Peyer's patch (tissue), 4 donors: ENCODE measurements around the gene SERINC5. TPM values are rescaled to one million over a fixed set of nuclear protein-coding genes. Genes with fewer than 3 reads are reported as not detected.

Experiments used
- DNase-seq, 3 donors: peaks; one replicate each; pipeline ENCODE4 v3.0.0-alpha.2; 2017 to 2019
- H3K27ac ChIP-seq, 4 donors: fragments of 200-600 bp; sonication (generic); one replicate each; pipeline ENCODE4 v1.5.1; 2016 to 2019
- H3K27me3 ChIP-seq, 2 donors: fragments of 200-600 bp; sonication (generic); one replicate each; pipeline ENCODE4 v1.5.1; 2019
- H3K36me3 ChIP-seq, 3 donors: fragments of 200-600 bp; sonication (generic); one replicate each; pipeline ENCODE4 v1.5.1; 2016 to 2019
- H3K4me1 ChIP-seq, 4 donors: fragments of 200-600 bp; sonication (generic); one replicate each; pipeline ENCODE4 v1.5.1; 2016 to 2019
- H3K4me3 ChIP-seq, 4 donors: fragments of 200-600 bp; sonication (generic); 1 replicate in 3 of 4; 2 replicates in 1 of 4; pipeline ENCODE4 v1.5.1; 2016 to 2019; ENCODE audit warnings: mild to moderate bottlenecking in 1 of 4
- H3K9me3 ChIP-seq, 4 donors: fragments of 200-600 bp; sonication (generic); one replicate each; pipeline ENCODE4 v1.5.1; 2016 to 2019; ENCODE audit warnings: mild to moderate bottlenecking in 1 of 4
- CTCF ChIP-seq, 6 experiments: fragments of 450-650 bp in 4 of 6; fragments of 200-600 bp in 2 of 6; sonication (generic) in 1 of 6; IDR thresholded peaks; one replicate each; pipeline ENCODE4 v1.5.1; 2017 to 2019; ENCODE audit warnings: antibody characterized with exemption in 6 of 6, mild to moderate bottlenecking in 3 of 6, moderate library complexity in 1 of 6
- POLR2A ChIP-seq, 2 donors: fragments of 450-650 bp; IDR thresholded peaks; one replicate each; pipeline ENCODE4 v1.5.1; 2017; ENCODE audit warnings: antibody characterized with exemption in 2 of 2, mild to moderate bottlenecking in 2 of 2, moderate library complexity in 2 of 2
- total RNA-seq, 4 donors: library from RNA; depleted of rRNA; stranded (reverse); fragments of >200 nt; gene quantifications; one replicate each; pipeline ENCODE4 v1.1.0, GENCODE V29; 2016

Gene SERINC5
- total RNA-seq, 4 donors from 2014 or later: 22.3 to 40.9 (median 30.3) TPM

DNA sequence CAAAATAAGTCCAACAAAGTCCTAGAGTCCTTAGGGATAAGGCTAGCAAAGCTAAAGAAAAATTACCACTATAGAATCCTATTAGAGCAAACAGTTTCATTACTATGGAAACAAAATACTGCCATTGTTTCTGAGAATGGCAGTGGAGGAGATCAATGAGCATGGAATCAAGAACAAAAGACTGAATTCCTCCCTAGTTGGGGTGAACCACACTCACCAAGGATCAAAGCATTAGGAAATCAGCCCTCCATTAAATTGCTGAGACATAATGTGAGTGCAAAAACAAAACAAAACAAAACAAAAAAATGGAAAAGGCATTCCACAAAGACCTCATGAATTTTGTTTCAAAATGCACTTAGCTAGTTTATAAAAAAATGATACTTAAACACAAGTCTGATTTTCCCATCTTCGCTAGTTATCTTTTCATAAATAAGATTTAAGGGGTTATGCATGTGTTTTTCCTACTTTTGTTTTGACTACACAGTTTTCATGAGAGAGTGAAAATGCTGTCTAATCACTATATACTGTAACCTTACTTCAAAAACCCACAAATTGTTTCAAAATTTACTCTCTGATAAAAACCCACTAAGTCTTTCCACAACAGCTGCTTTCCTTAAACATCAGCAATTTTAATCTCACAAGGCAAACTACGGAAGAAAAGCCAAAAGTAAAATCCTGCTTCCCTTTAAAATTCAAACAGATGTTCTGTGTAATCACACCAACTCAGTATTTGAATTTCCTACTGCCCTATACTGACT is 9.7 kb downstream of the SERINC5 start:
- Histone ChIP-seq H3K4me3 (no peak overlapping the region), H3K9me3 (no peaks in the 10 kb centered on the region), H3K36me3 (peaks cover 0 to 6% (median 0%) of the 10 kb centered on the region in 3 donors), H3K27ac (peak overlapping the region in 3 of 4 donors; percentile 40 to 76 (median 71)), H3K27me3 (no peaks in the 10 kb centered on the region), H3K4me1 (peaks cover 0 to 53% (median 4%) of the 10 kb centered on the region in 4 donors)
- DNase-seq: no peak
- TF ChIP-seq CTCF (IDR thresholded peaks at IDR 0.05) (no peak), POLR2A (IDR thresholded peaks at IDR 0.05) (no peak)

DNA sequence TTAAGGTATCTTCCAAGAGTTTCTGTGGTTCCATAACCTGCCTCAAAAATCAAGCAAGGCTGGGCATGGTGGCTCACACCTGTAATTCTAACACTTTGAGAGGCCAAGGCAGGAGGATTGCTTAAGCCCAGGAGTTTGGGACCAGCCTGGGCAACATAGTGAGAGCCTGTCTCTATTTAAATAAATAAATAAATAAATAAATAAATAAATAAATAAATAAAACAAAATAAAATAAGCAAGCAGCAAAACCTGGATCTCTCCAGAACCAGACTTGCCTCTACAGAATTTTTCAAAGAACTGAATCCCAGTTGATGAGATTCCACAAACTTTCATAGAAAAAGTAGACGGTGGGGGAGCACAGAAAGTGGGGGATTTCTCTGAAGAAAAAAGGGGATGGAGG is 12.3 kb downstream of the SERINC5 start:
- Histone ChIP-seq H3K4me3 (no peak overlapping the region), H3K36me3 (peaks cover 0 to 6% (median 0%) of the 10 kb centered on the region in 3 donors), H3K4me1 (peaks cover 0 to 53% (median 7%) of the 10 kb centered on the region in 4 donors), H3K27ac (no peak overlapping the region), H3K9me3 (no peaks in the 10 kb centered on the region), H3K27me3 (no peaks in the 10 kb centered on the region)
- TF ChIP-seq CTCF (IDR thresholded peaks at IDR 0.05): no peak
- no peak for TF ChIP-seq POLR2A (IDR thresholded peaks at IDR 0.05)
- DNase-seq: no peak

DNA sequence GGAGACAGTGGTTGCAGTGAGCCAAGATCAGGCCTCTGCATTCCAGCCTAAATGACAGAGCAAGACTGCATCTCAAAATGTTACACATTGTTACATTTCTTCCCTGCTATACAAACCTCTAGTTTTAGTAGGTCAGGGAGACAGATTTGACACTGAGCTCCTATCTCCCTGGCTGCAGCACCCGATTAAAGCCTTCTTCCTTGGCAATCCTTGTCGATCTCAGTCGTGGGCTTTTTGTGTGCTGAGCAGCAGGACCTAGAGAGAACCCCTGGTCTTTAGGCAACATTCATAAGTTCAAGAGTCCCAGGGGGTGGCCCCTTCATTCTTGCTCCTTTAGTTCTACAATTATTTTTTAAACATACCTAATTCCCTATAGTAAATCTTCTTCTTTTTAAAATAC is 13.0 kb downstream of the SERINC5 start:
- Histone ChIP-seq H3K4me1 (peaks cover 0 to 50% (median 7%) of the 10 kb centered on the region in 4 donors), H3K4me3 (no peak overlapping the region)

GRCh38 chr5:80240368-80240986 is 15.4 kb downstream of the SERINC5 start:
- H3K4me3 ChIP-seq: no peak overlapping the region
- H3K27me3 ChIP-seq: no peaks in the 10 kb centered on the region
- H3K4me1 ChIP-seq: peaks cover 0 to 27% (median 3%) of the 10 kb centered on the region in 4 donors
- TF ChIP-seq CTCF (IDR thresholded peaks at IDR 0.05) (no peak), POLR2A (IDR thresholded peaks at IDR 0.05) (no peak)
- DNase-seq: no peak
- no peaks in the 10 kb centered on the region for H3K9me3 ChIP-seq
- H3K27ac ChIP-seq: no peak overlapping the region
- H3K36me3 ChIP-seq: peaks cover 0 to 6% (median 0%) of the 10 kb centered on the region in 3 donors

More for the DNA sequence above, 13.0 kb downstream of the SERINC5 start:
- Histone ChIP-seq H3K27ac (no peak overlapping the region), H3K27me3 (no peaks in the 10 kb centered on the region), H3K9me3 (no peaks in the 10 kb centered on the region), H3K36me3 (peaks cover 0 to 6% (median 0%) of the 10 kb centered on the region in 3 donors)
- no peak for TF ChIP-seq POLR2A (IDR thresholded peaks at IDR 0.05)
- TF ChIP-seq CTCF (IDR thresholded peaks at IDR 0.05): no peak
- no peak for DNase-seq

DNA sequence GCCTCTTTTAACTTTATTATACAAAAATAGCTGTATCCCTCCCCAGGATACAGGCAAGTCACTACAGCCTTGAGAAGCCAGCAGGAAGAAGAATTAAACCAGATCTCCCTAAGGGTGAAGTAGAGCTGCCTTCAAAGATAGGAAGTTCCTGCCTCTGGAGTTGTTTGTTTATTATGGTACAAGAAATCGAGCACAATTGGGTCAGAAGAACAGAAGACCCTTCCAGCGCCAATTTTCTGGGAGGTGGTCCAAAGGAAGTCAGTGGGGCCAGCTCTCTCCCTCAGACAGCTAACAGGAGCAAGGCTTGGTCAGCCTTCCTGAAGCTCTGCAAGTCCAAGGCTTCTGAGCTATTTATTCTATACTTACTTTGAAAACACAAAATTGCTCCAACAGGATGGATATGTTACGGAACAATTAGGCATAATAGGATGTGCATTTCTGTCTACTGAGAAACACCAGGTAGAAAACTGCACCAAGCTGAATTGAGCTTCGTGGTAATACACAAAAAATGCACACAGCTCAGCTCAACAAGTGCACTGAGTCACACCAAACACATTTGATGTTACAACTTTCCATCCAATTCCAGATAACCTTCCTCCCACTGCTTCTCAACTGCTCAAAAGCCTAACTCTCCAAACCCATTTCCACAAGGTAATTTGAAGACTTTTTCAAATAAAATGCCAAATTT is 16.0 kb downstream of the SERINC5 start:
- DNase-seq: no peak
- TF ChIP-seq POLR2A (IDR thresholded peaks at IDR 0.05) (no peak), CTCF (IDR thresholded peaks at IDR 0.05) (no peak)

More for the DNA sequence above, 16.0 kb downstream of the SERINC5 start:
- Histone ChIP-seq H3K4me3 (no peak overlapping the region), H3K36me3 (peaks cover 0 to 6% (median 0%) of the 10 kb centered on the region in 3 donors), H3K4me1 (peaks cover 0 to 20% (median 3%) of the 10 kb centered on the region in 4 donors), H3K27me3 (no peaks in the 10 kb centered on the region), H3K27ac (no peak overlapping the region), H3K9me3 (no peaks in the 10 kb centered on the region)
